ENCODE data around the gene FA2H. TPM values are rescaled to one million over a fixed set of nuclear protein-coding genes. Genes with fewer than 3 reads are reported as not detected.

The FA2H gene
- total RNA-seq, 1 donor from 2014 or later: not detected

DNA sequence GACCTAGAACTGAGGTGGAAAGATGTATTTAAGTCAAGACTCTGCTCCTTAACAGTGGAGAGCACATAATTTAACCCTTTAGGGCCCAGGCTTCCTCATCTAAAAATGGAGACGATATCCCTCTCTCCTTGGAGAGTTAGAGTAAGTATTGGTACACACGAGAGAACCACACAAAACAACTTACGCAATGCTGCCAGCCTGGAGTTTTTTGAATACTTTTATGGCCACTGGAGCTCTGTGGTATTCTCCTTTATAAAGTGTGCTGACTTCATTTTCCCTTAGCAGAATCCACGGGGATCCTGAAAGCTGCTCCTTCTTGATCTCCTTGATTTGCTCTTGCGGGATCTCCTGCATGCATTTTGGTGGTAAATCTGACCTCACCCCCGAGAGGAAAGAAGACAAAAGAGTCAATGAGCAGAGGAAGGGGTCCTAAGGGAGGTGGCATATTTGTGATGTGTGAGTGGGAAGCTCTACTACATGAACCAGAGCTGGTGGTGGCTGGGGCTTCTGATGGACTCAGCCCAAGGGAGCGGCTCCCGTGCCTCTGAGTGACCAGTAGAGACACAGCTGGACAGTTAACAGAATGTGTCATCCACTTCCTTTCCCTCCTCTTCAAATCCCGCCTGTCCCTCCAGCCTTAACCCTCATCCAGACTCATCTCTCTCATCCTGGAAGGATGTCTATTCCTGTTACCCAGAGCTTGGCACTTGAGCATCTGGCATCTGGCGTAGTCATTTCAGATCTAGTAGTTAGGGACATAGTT is 83.3 kb downstream of the FA2H start:
- no peak for DNase-seq (ENCODE audit: low spot score in 2 of 2)
- intact Hi-C loops (cut with DNase I): no loop called here
- Histone ChIP-seq H3K27me3 (no peaks in the 10 kb centered on the region), H3K36me3 (peaks cover 25 to 34% of the 10 kb centered on the region in 2 donors), H3K27ac (no peak overlapping the region), H3K9me3 (no peaks in the 10 kb centered on the region), H3K4me3 (no peak overlapping the region), H3K4me1 (no peaks in the 10 kb centered on the region)
- TF ChIP-seq, protein P1, sequence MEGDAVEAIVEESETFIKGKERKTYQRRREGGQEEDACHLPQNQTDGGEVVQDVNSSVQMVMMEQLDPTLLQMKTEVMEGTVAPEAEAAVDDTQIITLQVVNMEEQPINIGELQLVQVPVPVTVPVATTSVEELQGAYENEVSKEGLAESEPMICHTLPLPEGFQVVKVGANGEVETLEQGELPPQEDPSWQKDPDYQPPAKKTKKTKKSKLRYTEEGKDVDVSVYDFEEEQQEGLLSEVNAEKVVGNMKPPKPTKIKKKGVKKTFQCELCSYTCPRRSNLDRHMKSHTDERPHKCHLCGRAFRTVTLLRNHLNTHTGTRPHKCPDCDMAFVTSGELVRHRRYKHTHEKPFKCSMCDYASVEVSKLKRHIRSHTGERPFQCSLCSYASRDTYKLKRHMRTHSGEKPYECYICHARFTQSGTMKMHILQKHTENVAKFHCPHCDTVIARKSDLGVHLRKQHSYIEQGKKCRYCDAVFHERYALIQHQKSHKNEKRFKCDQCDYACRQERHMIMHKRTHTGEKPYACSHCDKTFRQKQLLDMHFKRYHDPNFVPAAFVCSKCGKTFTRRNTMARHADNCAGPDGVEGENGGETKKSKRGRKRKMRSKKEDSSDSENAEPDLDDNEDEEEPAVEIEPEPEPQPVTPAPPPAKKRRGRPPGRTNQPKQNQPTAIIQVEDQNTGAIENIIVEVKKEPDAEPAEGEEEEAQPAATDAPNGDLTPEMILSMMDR (IDR thresholded peaks at IDR 0.05): no peak

DNA sequence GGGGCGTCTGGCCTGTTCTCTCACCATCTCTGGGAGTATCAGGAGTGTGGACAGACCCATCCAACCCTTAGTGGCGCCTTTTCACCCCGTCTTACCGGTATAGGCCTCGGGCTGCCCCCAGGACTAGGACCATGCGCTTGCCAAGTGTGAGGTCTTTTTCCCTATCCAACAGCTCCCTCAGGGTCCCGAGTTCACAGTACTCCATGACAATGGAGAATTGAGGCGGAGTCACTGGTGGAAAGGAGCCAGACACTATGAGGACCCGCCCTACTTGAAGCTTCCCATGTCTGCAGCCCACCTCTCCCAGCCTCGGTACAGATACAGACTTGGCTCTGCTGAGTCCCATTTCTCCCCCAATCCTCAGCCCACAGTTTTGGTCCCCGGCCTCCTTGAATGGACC is 92.1 kb downstream of the FA2H start:
- intact Hi-C loops (cut with DNase I): no loop called here
- no peaks in the 10 kb centered on the region for H3K9me3 ChIP-seq
- TF ChIP-seq, protein P1 (IDR thresholded peaks at IDR 0.05): no peak
- H3K4me3 ChIP-seq: no peak overlapping the region
- no peak overlapping the region for H3K27ac ChIP-seq
- no peak for DNase-seq (ENCODE audit: low spot score in 2 of 2)
- peaks cover 19 to 48% of the 10 kb centered on the region in 2 donors for H3K36me3 ChIP-seq
- H3K27me3 ChIP-seq: no peaks in the 10 kb centered on the region
- H3K4me1 ChIP-seq: no peaks in the 10 kb centered on the region

DNA sequence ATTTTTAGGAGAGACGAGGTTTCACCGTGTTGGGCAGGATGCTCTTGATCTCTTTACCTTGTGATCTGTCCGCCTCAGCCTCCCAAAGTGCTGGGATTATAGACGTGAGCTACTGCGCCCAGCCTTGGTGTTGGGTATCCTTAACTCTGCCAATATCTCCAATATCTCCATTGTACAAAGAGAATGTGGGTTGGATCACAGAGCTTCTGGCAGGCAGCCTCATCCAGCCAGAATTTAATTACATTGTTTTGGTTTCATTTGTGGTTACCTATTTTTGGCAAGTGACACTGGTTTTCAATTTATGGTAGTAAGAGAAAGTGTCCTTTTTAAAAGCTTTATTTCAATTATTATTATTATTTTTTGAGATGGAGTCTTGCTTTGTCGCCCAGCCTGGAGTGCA is 93.9 kb downstream of the FA2H start:
- intact Hi-C loops (cut with DNase I): no loop called here
- DNase-seq (ENCODE audit: low spot score in 2 of 2): no peak
- Histone ChIP-seq H3K4me3 (no peak overlapping the region), H3K27ac (no peak overlapping the region), H3K4me1 (no peaks in the 10 kb centered on the region), H3K36me3 (peaks cover 31 to 51% of the 10 kb centered on the region in 2 donors), H3K27me3 (no peaks in the 10 kb centered on the region), H3K9me3 (no peaks in the 10 kb centered on the region)
- TF ChIP-seq, protein P1 (IDR thresholded peaks at IDR 0.05): no peak

DNA sequence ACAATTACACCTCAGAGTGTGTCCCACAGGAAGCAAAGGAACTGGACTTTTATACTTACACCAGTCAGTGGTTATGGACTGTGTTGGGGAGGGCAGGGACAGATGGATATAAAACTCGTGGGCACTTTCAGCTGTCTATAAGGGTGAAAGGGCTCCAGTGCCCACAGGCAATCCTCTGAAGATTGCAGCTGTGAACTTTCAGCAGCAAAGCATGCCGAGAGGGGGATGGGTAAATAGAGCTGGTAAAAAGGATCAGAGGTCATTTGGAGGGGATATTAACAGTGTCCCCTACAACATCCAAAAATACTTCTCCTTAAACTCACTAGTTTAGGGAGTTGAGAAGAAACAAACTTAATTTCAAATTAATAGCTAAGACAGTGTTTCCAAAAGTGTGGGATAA is 94.6 kb downstream of the FA2H start:
- no peaks in the 10 kb centered on the region for H3K27me3 ChIP-seq
- no peak overlapping the region for H3K27ac ChIP-seq
- no peak overlapping the region for H3K4me3 ChIP-seq
- DNase-seq (ENCODE audit: low spot score in 2 of 2): peak in 1 of 2 donors; percentile 4
- no peaks in the 10 kb centered on the region for H3K4me1 ChIP-seq
- TF ChIP-seq, protein P1 (IDR thresholded peaks at IDR 0.05): no peak
- peaks cover 32 to 56% of the 10 kb centered on the region in 2 donors for H3K36me3 ChIP-seq
- no peaks in the 10 kb centered on the region for H3K9me3 ChIP-seq
- intact Hi-C loops (cut with DNase I): no loop called here

DNA sequence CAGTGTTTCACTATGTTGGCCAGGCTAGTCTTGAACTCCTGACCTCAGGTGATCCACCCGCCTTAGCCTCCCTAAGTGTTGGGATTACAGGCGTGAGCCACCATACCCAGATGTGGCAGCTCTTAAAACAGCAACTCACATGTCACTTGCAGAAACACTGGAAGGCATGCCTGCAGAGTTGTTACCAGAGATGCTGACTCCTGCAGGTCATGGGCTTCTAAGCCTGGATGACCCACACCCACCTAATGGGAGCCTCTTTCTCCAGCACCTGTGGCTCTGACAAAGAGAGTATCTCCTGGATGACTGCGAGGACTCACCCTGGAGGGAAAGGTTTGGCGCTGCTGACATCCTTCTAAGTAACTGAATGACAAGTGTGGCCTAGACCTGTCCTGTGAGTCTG is 96.8 kb downstream of the FA2H start:
- Histone ChIP-seq H3K4me3 (no peak overlapping the region), H3K36me3 (peaks cover 39 to 48% of the 10 kb centered on the region in 2 donors)
- intact Hi-C loops (cut with DNase I): no loop called here

More for the DNA sequence above, 96.8 kb downstream of the FA2H start:
- Histone ChIP-seq H3K27me3 (no peaks in the 10 kb centered on the region), H3K9me3 (no peaks in the 10 kb centered on the region), H3K27ac (no peak overlapping the region), H3K4me1 (no peaks in the 10 kb centered on the region)
- peak in 1 of 2 donors; percentile 35 for DNase-seq (ENCODE audit: low spot score in 2 of 2)
- TF ChIP-seq, protein P1 (IDR thresholded peaks at IDR 0.05): no peak
